Left renal cortex interstitium (tissue), 4 donors: ENCODE results near the gene HAUS7. TPM values are rescaled to one million over a fixed set of nuclear protein-coding genes. Genes with fewer than 3 reads are reported as not detected.

Experiments used
- DNase-seq, 4 donors: peaks; one replicate each; pipeline ENCODE4 v3.0.0-alpha.2; 2013; ENCODE audit warnings: low read depth in 4 of 4, low spot score in 2 of 4, missing footprints in 1 of 4
- polyA plus RNA-seq, 4 donors: library from polyadenylated mRNA; unstranded; fragments of 120-200 nt; gene quantifications; one replicate each; pipeline ENCODE4 v1.2.1, GENCODE V29; 2013; ENCODE audit not compliant: insufficient read length in 4 of 4

Gene HAUS7
- polyA plus RNA-seq, 4 donors: 26.7 to 31.9 (median 30.2) TPM

DNA sequence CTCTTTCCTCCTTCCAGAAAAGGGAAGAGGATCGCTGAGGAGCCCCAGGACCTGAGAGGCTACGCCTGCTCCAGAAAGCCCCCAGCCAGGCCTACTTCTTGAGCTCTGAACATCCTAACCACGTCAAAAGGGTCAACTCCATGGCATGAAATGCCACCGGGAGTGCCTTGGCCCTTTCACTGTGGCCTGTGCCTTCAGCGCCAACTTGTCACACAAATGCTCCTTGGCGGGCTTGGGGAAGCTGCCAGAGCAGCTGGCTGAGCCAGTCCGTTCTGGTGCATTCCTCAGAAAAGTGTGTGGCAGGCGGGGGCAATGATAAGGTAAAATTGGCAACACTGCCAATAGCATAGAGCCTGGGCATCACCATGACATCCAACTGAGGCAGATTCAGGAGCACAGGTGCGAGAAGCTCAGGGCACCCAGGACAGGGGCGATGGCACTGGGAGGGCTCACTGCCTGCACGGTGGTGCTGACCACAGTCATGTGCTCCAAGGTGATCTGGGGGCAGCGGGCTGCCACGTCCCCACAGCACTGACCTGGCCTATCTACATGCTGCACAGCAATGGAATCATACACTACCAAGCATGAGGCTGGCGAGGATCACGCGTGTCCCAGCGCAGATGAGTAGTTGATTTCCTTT is 12.4 kb downstream of the HAUS7 start:
- no peak for DNase-seq

DNA sequence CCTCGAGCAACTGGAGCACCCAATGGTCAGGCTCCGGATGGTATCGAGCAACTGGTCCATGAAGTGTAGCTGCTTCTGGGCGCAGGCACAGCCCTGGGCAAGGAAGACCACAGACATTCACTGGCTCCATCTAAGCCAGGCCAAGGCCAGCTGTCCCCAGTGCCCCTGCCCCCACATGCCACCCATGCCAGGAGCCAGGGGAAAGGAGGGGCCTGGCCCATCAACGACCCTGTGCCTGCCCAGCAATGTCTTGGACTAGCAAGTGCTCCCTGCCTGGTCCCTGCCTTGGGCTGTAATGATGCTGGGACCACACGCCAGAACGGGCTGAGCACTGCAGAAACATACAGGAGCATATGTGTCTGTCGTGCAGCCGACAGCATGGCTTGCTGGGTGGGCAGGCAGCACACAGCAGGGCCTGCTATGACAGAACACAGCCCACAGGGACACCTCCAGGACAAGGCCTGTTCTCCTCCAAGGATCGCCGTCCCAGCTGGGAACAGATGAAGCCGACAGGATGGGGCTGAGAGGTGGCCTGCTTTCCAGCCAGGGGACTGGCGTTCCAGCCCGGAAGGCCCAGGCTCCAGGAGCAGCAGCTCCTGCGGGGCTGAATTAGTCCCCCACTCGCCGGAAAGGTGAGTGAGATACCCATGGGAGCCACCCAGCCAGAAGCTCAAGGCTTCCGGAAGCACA is 13.1 kb downstream of the HAUS7 start:
- DNase-seq: no peak

DNA sequence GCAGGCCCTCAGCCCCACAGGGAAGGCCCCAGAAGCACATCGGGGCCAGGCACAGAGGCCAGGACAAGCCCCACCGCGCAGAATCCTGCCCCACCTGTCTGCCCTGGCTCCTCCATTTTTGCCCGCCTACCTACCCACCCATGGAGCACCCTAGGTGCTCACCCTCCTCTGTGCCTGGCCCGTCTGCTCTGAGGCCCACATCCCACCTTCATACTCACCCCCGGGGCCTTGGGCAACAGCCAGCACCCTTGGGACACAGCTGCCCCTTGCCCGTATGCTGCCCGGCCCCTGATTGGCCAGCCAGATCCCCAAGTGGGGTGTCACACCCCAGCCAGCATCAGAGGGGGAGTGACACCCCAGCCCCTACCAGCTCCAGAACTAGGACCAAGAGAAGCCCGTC is 13.7 kb downstream of the HAUS7 start:
- no peak for DNase-seq

DNA sequence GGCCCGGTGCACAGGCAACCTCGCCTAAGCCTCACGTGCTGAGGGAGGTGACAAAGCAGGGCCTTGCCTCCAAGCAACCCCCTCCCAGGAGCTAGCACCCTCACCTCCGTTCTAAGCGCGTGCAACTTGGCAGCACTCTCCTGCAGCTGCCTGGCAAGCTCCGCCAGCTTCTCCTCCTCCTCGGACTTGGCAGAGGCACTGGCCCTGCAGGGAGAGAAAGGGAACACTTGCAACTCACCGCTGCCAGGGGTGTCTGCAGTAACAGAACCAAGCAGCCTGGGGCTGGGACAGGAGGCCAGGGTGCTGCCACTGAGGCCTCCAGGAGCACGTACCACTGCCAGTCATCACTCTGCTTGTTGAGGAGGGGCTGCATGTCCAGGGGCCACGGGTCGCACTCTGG is 14.2 kb downstream of the HAUS7 start:
- no peak for DNase-seq

DNA sequence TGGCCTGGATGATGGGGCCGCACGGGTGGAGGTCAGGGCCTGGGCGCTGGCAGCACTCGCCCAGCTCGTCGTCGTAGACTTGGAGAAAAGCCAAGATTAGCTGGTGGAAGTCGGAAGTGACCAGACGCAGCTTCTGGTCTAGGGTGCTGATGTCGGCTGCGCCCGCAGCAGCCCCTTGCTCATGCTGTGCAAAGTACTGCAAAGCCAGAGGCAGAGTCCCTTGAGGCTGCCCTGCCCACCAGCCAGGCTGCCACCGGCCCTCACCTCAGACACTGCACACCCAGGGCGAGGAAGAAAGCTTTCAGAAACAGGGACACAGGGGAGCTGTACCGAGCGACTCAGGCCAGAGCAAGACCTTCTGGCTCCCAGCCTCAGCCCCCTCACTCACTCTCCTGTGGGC is 14.8 kb downstream of the HAUS7 start:
- no peak for DNase-seq

DNA sequence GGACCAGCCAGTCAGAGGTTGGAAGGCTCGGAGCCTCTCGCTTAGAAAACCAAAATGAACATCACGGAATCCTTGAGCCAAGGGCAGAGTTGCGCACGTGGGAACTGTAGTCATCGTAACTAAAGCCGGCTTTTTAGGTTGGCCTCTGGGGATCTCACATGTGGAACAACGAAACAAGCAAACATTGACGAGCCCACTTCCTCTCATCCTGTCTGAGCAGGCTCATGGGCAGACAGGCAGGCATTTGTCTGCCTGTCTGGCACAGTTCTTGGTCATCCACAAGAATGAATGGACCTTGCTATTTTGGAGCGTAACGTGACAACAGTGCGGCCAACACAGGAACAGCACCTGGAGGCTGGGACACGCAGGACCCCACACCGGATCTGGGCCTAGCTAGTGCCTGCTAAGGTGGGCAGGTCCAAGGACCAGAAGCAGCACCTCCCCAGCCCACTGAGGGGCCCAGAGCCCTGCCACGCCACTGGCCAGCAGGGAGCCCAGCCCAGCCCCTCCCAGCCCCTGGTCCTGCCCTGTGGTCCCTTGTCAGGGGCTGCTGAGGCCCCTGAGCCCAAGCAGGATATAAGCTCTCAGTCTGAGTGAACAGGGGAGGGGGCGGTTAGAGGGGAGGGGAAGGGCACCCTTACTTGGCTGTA is 15.3 kb downstream of the HAUS7 start:
- DNase-seq: no peak

DNA sequence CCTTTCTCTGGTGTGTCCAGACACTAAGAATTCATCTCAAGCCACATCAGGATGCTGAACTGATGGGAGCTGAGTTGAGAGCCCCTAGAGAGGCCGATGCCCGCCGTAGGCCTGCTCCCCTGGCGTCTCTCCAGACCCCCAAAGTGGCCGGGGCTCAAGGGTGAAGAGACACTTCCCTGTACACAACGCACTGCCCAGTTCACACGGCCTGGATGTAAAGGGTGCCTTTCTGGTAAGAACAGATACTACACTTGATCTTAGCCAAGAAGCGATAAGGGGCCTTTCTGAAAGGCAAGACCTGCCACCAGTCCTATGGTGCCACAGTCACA is 19.5 kb downstream of the HAUS7 start:
- DNase-seq: no peak

DNA sequence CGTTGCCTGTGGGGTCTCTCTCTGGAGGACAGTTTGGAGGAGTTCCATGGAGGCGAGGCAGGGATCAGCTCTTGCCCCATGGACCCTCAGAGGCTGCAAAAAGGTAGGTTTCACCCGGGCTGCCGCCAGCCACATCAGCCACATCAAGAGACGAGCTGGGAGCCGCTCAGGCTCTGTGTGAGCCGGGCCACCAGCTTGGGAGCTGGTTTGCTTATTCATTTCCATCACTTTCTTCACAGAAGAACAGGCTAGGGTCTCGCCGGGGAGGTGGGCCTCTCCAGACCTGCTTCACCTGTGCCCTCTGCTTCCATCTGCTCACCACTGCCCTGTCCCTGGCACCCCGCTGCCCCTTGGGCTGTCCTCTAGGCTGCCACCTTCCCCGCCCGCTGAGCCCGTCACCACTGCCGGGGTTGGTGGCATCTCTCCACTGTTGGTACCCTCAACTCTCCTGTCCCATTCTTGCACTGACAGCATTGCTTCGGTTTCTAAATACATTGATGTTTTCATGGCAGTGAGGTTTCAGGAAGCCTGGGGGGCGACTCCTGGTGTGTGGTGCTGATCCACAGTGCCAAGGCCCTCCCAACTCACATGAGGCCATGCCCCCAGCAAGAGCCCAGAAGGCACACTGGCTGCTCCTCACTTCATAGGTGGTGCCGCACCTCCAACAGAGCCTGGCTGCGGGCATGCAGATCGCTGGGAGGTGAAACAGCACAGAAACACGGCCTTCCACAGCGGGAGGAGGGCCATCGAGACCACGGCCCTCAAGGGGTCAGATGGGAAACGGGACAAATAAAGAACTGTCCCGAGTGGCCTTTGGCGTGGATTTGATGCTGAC is 20.0 kb downstream of the HAUS7 start:
- no peak for DNase-seq

DNA sequence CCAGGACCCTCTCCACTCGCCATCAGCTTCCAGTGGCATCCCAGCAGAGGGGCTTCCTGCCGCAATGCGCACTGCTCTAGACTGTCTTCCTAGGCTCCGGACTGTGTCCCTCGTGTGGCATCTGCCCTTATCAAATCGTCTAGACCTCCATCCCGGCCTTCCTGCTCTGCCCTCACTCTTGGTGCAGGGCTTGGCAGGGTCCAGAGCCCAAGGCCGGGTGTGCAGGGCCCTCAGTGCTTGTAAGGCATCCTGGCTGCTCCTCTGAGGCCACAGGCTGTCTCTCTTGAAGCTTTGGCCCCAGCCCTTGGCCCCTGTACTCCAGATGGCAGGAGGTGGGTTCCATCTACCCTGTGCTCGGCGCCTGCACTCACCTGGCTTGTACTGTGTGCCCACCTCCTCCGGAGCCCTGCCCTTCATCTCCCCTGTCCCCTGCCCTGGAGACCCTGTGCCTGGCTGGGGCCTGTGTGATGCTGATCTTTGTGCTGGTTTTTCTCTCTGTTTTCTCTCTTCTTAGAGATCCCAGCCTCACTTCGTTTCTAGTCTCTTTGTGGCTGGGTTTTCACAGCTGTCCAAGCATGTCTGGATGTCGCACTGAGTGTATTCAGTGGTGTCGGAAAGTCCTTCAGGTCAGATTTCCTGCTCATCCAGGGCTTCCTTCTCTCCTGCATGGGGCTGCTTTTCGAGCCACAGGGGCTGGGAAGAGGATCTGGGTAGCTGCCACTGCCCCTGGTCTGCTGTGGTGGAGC is 20.8 kb downstream of the HAUS7 start:
- no peak for DNase-seq

DNA sequence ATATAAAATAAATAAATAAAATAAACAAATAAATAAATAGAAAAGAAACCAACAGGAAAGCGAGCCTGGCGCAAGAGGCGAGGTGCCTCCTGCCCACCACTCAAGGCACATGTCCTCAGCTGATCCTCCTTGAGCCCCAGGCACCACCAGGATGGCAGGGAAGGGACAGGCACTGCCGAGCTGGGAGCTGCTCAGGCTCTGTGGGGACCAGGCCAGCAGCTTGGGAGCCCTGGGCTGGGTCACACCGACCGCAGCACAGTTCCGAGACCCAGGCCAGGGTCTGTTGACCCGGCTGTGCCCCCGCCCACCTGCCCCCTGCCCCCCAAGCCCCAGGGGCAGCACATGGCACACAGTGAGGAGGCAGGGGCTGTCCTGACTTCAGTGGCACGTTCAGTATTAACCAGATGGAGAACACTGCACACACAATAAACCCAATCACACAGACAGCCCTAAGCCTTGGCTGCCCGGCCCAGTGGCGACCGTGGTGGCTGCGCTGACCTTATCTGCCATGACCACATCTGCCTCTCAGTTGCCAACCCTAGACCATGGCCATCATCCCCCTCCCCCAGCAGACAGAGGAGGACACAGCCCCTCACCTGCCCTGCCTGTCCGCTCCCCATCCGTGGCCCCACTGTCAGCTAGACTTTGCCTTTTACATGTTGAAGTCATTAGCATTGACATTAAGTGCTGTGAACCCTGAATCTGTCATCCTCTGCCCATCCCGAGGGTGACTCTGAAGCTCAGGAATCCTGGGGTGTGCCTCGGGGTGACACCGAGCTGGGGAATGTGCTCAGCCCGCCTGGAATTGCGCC is 21.6 kb downstream of the HAUS7 start:
- DNase-seq: no peak

DNA sequence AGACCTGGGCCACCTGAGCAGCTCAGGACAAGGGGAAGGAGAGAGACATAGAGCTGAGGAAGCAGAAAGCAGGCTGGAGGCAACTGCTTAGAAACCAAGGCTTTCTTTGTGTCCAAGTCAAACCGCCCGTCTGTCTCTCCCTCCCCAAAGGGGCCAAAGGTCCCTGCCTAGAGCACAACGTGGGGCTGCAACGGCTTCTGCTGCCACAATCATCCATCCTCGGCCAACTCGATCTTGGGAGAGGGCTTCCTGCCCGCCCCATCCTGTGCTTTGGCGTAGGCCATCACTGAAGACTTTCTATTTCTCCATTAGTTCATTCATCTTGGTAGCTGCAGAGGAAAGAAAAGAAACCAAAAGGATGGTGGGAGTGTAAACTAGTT is 22.8 kb downstream of the HAUS7 start:
- DNase-seq: no peak

DNA sequence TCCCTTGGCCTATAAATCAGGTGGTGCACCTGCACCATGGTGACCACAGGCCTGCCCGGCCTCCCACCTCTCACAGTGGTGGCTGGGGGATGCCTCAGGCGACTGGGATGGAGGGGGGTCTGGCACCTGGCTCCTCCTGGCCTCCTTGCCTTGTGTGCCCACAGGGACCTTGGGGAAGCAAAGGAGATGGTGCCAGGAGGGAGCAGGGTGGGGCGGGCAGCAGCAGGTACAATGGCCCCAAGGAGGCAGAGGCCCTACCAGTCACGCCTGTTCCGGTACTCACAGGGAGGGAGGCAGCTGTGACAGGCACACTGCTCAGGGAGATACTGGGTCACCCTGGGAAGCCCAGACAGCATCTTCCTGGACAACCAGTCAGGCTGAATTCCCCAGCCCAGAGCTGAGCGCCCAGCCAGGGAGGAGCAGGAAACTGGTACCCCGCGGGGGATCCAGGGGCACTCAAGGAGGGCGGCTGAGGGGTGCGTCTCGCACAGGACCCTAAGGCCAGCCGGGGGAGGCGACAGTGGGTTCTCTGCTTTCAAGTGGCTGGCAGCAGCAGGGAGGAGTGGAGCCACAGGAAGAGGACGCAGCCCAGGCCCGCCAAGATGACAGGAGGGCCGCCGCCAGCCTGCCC is 23.3 kb downstream of the HAUS7 start:
- DNase-seq: no peak

DNA sequence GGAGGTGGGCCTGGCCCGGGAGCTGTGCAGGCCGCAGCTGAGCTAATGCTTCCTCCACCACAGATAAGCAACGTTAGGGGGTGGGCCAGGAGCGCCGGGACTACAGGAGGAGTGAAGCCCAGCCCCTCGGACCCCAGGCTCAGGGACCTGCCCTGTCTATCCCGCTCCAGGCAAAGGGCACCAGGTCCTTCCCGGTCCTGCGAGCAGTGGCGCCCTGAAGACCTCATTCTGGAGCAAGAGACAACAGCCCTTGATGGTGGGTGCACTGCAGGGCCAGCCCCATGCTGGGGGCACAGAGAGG is 23.8 kb downstream of the HAUS7 start:
- DNase-seq: no peak

DNA sequence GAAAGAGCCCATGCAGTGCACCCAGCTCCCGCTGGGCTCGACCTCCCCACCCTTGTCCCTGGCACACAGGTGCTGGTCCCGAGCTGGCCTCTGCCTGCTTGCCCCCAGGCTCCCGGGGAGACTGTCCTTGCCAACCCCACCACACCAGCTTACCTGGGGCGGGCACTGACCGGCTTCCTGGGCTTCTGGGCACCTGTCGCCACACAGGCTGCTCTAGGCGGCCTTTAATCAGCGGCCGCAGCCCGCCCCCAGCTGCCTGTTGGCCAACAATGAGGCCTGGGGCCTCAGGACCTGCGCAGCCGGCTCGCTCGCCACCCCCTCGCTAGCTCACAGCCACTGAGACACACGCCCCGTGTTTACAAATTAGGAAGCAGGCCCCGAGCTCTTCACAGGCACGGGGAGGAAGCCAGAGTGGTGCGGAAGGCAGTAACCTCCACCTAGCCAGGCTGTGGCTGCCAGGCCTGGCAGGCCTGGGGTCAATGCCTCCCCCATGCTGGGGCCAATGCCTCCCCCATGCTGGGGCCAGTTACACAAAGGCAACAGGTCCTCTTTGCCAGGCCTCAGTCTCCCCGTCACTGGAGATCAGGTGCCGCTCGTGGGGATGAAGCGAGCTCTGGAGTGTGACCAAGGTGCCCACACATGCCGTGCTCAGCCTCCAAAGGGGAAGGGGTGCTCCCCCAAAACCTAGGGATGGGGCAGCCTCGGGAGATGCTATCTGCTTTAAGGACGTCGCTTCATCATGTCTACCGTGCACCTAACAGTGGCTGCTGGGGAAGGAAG is 24.3 kb downstream of the HAUS7 start, which contains the start of gene TREX2:
Gene TREX2 (minus strand): TSS at position 201 of the 780 bp plus-strand sequence. CDS start 626 bp downstream, outside the sequence.
- no peak for DNase-seq

DNA sequence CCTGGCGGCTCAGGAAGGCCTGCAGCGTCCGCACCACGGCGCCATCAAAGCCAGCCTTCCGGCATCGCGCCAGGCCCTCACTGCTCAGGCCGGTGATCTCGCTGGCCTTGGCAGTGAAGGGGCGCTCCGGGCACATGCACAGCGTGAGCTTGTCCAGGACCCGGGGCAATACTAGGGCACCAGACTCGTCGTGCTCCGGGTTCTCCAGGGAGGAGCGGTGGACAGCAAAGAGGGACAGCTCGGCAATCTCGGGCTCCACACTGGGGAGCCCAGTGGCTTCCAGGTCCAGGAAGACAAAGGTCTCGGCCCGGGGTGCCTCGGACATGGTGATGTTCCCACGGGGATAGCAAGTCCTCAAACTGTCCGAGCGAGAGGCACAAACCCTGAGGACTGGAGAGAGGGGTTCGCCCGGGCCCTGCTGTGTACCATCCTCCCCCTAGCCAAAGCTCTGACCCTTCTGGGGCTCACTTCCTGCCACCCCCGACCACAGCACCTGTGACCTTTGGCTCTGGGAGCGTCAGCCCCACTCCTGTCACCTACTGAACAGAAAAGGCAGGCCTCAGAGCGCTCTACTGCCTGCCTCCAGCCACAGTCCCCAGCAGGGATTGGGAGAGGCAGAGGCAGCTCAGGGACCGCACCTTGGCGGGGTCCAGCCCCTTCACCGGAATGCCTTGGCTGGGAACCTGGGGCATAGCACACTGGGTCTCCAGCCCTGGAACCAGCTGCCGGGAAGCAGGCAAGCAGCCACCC is 25.1 kb downstream of the HAUS7 start:
- no peak for DNase-seq

DNA sequence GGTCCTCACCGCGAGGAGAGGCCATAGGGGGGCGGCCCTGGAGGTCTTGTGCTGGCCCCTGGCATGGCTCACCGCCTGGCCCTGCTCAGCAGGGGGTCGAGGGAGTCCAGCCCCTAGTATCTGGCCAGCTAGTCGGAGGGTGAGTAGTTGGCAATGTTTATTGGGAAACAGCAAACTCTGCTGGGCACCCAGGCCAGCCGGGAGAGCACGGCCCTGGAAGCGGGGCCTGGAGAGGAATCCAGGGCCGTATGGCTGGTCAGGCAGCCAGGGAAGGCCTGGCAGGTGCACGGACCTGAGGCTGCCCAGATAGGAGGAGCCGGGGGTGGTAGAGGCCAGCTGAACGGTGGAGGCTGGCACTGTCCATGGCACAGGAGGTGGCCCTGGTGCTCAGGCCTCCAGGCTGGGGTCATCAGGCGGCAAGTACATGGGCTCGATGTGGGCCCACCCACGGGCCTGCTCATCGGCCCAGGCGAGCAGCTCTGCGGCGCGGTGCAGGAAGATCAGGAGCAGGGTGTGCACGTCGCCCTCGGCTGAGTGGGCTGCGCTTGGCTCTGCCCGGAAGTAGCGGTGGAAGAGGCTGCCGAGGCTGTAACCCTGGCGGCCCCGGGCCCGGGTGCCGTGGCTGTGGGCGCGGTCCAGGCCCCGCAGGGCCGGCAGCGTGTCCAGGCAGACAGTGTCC is 25.9 kb downstream of the HAUS7 start:
- no peak for DNase-seq
